Upper lobe of left lung (tissue), 6 donors: ENCODE measurements around the gene MAN2A1. TPM values are rescaled to one million over a fixed set of nuclear protein-coding genes. Genes with fewer than 3 reads are reported as not detected.

Experiments
- ATAC-seq, 2 donors: fragments of 200-7000 bp; cut with Tn5 transposase; one replicate each; pipeline ENCODE4 v1.9.1; 2022; ENCODE audit warnings: mild to moderate bottlenecking in 2 of 2, moderate library complexity in 2 of 2; ENCODE audit not compliant: low FRiP score in 2 of 2
- DNase-seq, 2 donors: peaks; one replicate each; pipeline ENCODE4 v3.0.0-alpha.2; 2019 to 2020
- H3K27ac ChIP-seq, 4 donors: fragments of 200-600 bp; sonication (generic); one replicate each; pipeline ENCODE4 v1.5.1; 2016 to 2019
- H3K27me3 ChIP-seq, 4 donors: fragments of 200-600 bp; sonication (generic); one replicate each; pipeline ENCODE4 v1.5.1; 2017 to 2019
- H3K36me3 ChIP-seq, 4 donors: fragments of 200-600 bp; sonication (generic); one replicate each; pipeline ENCODE4 v1.5.1; 2016 to 2019
- H3K4me1 ChIP-seq, 4 donors: fragments of 200-600 bp; sonication (generic); one replicate each; pipeline ENCODE4 v1.5.1; 2018 to 2019
- H3K4me3 ChIP-seq, 4 donors: fragments of 200-600 bp; sonication (generic); one replicate each; pipeline ENCODE4 v1.5.1; 2017 to 2019; ENCODE audit warnings: mild to moderate bottlenecking in 2 of 4, moderate library complexity in 1 of 4
- H3K9me3 ChIP-seq, 4 donors: fragments of 200-600 bp; sonication (generic); one replicate each; pipeline ENCODE4 v1.5.1; 2018 to 2019
- CTCF ChIP-seq, 6 experiments: fragments of 450-650 bp in 4 of 6; fragments of 200-600 bp in 2 of 6; sonication (generic) in 2 of 6; IDR thresholded peaks; one replicate each; pipeline ENCODE4 v1.5.1; 2016 to 2019; ENCODE audit warnings: antibody characterized with exemption in 6 of 6
- EP300 ChIP-seq, 4 donors: sonication (generic); formaldehyde crosslinking; IDR thresholded peaks; one replicate each; pipeline ENCODE4 v1.5.1; 2017; ENCODE audit warnings: antibody characterized with exemption in 4 of 4, control low read depth in 2 of 4
- POLR2A ChIP-seq, 4 donors: fragments of 450-650 bp; IDR thresholded peaks; one replicate each; pipeline ENCODE4 v1.5.1; 2016 to 2017; ENCODE audit warnings: antibody characterized with exemption in 4 of 4, mild to moderate bottlenecking in 2 of 4
- POLR2AphosphoS5 ChIP-seq, 2 donors: sonication (generic); formaldehyde crosslinking; IDR thresholded peaks; one replicate each; pipeline ENCODE4 v1.5.1; 2017; ENCODE audit warnings: antibody characterized with exemption in 2 of 2
- WGBS, 2 donors: methylation state at CpG; one replicate each; pipeline ENCODE4 v1.1.5; 2017 to 2018; 5-methylcytosine and 5-hydroxymethylcytosine counted together
- total RNA-seq, 6 donors: library from RNA; depleted of rRNA in 4 of 6; stranded (reverse); fragments of >200 nt in 4 of 6; gene quantifications; one replicate each; pipeline versions ENCODE4 v1.1.0 to v1.2.1, GENCODE V29; 2016 to 2021
- donor health status: DM: no; HTN: no; CAD: no; lungs with moderate emphysema.
- donor health status: DM: no; HTN: yes; CAD: no; lungs with severe emphysema.

MAN2A1 gene
- total RNA-seq, 6 donors from 2014 or later: 23.0 to 48.2 (median 40.0) TPM

GRCh38 chr5:109705596-109705995 is 15.9 kb downstream of the MAN2A1 start:
- TF ChIP-seq EP300 (IDR thresholded peaks at IDR 0.05) (no peak), POLR2AphosphoS5 (IDR thresholded peaks at IDR 0.05) (no peak), CTCF (IDR thresholded peaks at IDR 0.05) (no peak), POLR2A (IDR thresholded peaks at IDR 0.05) (no peak)
- Histone ChIP-seq H3K9me3 (no peaks in the 10 kb centered on the region), H3K27me3 (no peaks in the 10 kb centered on the region), H3K27ac (no peak overlapping the region), H3K36me3 (no peaks in the 10 kb centered on the region), H3K4me3 (no peak overlapping the region), H3K4me1 (peaks cover 4 to 14% (median 5%) of the 10 kb centered on the region in 4 donors)
- 92 to 100% methylated on average over 1 of the region's 1 CpG for WGBS, 2 donors
- ATAC-seq: no peak
- no peak for DNase-seq

- 95 to 100% methylated on average over 1 of the region's 1 CpG for WGBS, 2 donors
- Histone ChIP-seq H3K27me3 (no peaks in the 10 kb centered on the region), H3K27ac (no peak overlapping the region), H3K9me3 (no peaks in the 10 kb centered on the region), H3K4me1 (peaks cover 3 to 14% (median 5%) of the 10 kb centered on the region in 4 donors), H3K4me3 (no peak overlapping the region), H3K36me3 (no peaks in the 10 kb centered on the region)
- no peak for ATAC-seq
- DNase-seq: no peak
- TF ChIP-seq CTCF (IDR thresholded peaks at IDR 0.05): no peak
- TF ChIP-seq POLR2A (IDR thresholded peaks at IDR 0.05): no peak
- TF ChIP-seq EP300 (IDR thresholded peaks at IDR 0.05): no peak
- no peak for TF ChIP-seq POLR2AphosphoS5 (IDR thresholded peaks at IDR 0.05)
Measured at GRCh38 chr5:109706095-109706494, 16.4 kb downstream of the MAN2A1 start.

DNA sequence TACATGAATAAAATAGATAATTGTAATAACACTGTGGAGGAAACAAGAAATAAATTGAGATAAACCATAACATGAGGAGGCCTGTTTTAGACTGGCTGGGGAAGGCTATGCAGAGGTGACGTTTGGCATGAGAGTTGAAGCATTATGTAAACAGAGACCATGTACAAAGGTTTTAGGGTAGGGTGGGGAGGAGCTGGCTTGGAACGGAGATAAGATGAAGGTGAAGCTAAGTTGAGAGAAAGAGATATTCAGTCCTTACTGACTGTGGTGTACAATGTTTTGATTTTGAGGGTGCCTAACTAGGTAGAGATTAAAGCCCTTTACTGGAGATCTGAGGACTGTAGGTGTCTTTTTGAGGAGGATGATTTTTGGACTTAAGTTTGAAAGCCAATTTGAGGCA is 17.8 kb downstream of the MAN2A1 start:
- no peak overlapping the region for H3K4me3 ChIP-seq
- TF ChIP-seq EP300 (IDR thresholded peaks at IDR 0.05) (no peak), CTCF (IDR thresholded peaks at IDR 0.05) (no peak), POLR2A (IDR thresholded peaks at IDR 0.05) (no peak), POLR2AphosphoS5 (IDR thresholded peaks at IDR 0.05) (no peak)
- no peak overlapping the region for H3K27ac ChIP-seq
- H3K36me3 ChIP-seq: no peaks in the 10 kb centered on the region
- DNase-seq (no peak), ATAC-seq (no peak)
- no peaks in the 10 kb centered on the region for H3K9me3 ChIP-seq
- H3K27me3 ChIP-seq: no peaks in the 10 kb centered on the region
- WGBS, 2 donors: 62 to 71% methylated on average over 2 of the region's 2 CpGs
- peaks cover 3 to 14% (median 5%) of the 10 kb centered on the region in 4 donors for H3K4me1 ChIP-seq

DNA sequence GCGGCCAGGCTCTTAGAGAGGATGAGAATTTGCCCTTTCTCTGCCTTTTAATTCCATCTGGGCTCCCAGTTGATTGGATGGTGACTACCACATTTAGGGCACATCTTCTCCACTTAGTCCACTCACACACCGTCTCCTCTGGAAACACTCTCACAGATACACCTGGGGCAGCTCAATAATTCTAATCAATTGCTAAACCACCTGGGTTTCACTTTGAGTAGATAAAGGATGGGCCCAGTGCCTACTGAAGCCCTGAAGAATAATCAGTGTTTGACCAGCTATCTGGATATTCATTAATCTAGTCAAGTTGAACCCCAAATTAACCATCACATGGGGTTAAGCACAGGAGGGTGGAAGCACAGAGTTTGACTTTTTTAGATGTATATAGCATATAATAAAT is 19.1 kb downstream of the MAN2A1 start:
- Histone ChIP-seq H3K9me3 (no peaks in the 10 kb centered on the region), H3K27me3 (no peaks in the 10 kb centered on the region), H3K27ac (no peak overlapping the region), H3K4me3 (no peak overlapping the region), H3K36me3 (no peaks in the 10 kb centered on the region), H3K4me1 (peaks cover 3 to 13% (median 5%) of the 10 kb centered on the region in 4 donors)
- WGBS, 2 donors: 87 to 98% methylated on average over 2 of the region's 2 CpGs
- no peak for TF ChIP-seq CTCF (IDR thresholded peaks at IDR 0.05)
- no peak for TF ChIP-seq POLR2AphosphoS5 (IDR thresholded peaks at IDR 0.05)
- TF ChIP-seq POLR2A (IDR thresholded peaks at IDR 0.05): no peak
- no peak for TF ChIP-seq EP300 (IDR thresholded peaks at IDR 0.05)
- no peak for ATAC-seq
- no peak for DNase-seq

- Histone ChIP-seq H3K36me3 (no peaks in the 10 kb centered on the region), H3K27ac (no peak overlapping the region), H3K4me1 (peaks cover 3 to 9% (median 4%) of the 10 kb centered on the region in 4 donors), H3K4me3 (no peak overlapping the region), H3K27me3 (no peaks in the 10 kb centered on the region), H3K9me3 (no peaks in the 10 kb centered on the region)
- WGBS, 2 donors: 79 to 85% methylated on average over 5 of the region's 5 CpGs
- no peak for ATAC-seq
- DNase-seq: no peak
- TF ChIP-seq POLR2A (IDR thresholded peaks at IDR 0.05): no peak
- TF ChIP-seq CTCF (IDR thresholded peaks at IDR 0.05): no peak
- no peak for TF ChIP-seq POLR2AphosphoS5 (IDR thresholded peaks at IDR 0.05)
- no peak for TF ChIP-seq EP300 (IDR thresholded peaks at IDR 0.05)
Measured at GRCh38 chr5:109709225-109709624, 19.5 kb downstream of the MAN2A1 start.
